NCI-H1436 (cell line): Measurements from ENCODE around the gene ITPR1.
"Not testable (repeated sequence)": the region's sequence is repeated elsewhere in the genome, so short reads cannot be mapped to it uniquely, and the experiment has no call there.

Source experiments
- DNase-seq: peaks from one replicate; lab custom pipeline; 2025; lab: John Stamatoyannopoulos, UW

Gene ITPR1

DNA sequence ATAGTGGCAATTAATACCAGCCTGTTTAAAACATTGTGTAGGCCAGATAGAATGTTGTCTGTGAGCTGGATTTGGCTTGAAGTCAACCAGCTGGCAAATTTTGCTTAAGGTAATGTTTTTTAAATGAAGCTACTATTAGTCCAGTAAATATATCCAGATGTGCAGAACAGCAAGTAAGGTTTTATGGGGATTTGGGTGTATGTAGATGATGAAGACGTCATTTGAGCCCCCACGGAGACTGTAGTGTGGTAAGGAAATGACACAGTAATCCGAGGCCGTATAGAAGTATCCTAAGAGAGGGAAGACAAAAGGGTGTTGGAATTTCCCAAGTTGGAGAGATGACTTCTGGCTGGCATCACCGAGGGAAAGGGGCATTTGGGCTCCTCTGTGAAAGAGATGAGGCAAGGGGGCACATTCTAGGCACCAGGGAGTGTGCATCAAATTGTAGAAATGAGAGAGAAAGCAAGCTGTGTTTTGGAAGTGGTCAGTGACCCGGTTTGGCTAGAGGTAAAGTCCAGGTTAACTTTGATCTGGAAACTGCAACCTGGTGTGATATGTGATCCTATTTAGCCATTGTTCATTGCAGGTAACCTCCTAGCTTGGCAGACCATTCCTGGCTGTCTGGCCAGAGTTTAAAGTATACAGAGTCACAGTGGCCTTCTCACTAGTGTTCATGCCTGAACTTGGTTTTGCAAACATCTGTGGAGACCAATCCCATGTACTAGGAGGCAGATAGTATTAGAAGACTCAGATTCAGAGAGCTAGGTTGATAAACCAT, 104.2 kb downstream of the ITPR1 start:
- no peak for DNase-seq

DNA sequence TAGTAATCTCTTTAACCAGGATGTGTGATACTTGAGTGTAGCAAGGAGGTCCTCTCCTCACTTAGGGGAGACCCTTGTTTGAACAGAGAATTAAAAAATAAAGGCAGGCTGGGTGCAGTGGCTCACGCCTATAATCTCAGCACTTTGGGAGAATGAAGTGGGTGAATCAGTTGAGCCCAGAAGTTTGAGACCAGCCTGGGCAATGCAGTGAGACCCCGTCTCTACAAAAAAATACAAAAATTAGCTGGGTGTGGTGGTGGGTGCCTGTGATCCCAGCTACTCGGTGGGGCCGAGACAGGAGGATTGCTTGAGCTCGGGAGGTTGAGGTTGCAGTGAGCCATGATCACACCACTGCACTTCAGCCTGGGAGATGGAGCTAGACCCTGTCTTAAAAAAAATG, 105.1 kb downstream of the ITPR1 start:
- DNase-seq = not testable (repeated sequence)

DNA sequence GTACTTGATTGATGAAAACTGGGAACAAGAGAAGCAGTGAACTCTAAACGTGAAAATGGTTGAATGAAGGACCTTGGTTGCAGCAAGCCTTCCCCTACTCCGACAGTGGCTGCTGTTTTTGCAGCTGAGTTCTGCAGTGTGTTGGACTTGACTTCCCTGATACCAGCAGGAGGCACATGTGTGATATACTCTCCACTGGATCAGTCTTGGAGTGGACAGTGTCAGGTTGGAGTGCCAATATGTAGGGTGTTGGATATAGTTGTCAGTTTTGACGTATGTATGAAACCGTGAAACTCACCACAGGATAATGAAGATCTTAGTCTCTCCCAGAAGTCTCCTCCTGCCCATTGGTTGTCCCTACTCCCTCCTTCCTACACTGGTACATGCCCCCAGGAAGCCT, 106.5 kb downstream of the ITPR1 start:
- DNase-seq = no peak

DNA sequence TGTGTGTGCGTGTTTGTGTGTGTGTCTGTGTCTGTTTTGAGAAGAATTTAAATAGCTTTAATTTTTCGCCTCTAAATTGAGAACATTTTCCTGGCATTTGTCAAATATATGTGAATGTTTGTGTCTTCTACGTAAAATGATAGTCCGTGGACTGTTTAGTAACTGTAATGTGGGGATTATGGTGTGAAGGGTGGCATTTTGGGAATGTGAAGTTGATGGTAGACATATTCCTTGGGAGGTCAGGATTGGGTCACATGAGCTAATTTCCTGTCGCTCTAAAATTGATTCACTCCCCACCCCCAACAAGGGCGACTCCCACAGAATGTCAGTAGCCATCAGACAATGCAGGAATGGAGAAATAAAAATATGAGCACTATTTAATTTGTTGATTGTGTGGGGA, 107.3 kb downstream of the ITPR1 start:
- no peak for DNase-seq

DNA sequence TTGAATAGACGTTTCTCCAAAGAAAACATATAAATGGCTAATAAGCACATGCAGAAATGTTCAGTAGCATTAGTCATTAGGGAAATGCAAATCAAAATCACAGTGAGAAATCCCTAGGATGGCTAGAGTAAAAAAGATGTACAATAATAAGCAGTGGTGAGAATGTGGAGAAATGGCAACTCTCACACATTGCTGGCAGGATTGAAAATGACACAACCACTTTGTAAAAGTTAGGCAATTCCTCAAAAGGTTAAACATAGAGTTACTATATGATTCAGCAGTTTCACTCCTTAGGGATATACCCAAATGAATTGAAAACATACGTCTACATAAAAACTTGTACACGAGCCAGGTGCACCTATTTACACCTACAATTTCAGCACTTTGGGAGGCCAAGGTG, 108.7 kb downstream of the ITPR1 start:
- DNase-seq = no peak

DNA sequence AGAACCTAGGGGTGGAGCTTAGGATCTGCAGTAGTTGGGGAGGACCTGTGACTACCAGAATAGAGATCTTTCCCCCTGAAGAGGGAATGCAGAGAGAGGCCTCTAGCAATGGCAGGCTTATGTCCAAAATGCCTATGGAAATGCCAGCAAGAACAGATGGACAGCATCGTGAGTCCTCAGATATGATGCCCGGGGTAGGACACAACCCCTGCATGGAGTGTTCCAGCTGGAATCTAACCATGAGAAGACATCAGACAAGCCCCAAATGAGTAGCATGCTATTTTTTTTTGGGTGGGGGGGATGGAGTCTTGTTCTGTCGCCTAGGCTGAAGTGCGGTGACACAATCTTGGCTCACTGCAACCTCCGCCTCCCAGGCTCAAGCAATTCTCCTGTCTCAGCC, 111.5 kb downstream of the ITPR1 start:
- DNase-seq = no peak

DNA sequence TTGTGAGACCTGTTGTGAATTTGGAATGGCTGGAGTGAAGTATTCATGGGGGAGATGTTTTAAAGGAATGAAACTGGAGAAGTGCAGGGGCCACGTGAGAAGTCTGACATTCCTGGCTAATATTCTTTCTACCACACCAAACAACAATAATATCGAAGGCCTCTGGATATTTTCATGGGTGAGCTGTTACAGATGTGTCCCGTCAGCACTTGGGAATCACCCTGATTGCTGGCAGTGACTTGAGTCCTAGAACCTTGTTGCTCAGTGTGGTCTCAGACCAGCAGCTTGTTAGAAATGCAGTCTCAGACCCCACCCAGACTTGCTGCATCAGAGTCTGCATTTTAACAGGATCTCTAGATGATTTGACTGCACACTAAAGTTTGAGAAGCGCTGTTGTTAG, 113.8 kb downstream of the ITPR1 start:
- no peak for DNase-seq

DNA sequence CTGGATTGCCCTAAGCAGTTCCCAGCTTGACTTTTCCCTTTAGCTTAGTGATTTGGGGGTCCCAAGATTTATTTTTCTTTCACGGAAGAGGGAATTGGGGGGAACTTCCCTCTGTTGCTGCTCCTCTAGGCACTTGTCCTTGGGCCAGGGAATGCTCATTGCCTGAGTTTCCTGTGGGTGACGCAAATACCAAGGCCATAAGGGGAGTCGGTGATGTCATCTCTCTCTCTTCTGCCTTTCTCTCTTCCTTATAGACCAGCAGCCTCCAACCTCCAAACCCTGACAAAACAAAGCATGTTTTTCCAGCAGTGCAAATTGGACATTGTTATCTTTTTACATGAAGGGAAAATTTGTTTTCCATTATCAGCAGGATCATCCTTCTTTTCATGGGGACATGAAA, 120.2 kb downstream of the ITPR1 start:
- DNase-seq = no peak

DNA sequence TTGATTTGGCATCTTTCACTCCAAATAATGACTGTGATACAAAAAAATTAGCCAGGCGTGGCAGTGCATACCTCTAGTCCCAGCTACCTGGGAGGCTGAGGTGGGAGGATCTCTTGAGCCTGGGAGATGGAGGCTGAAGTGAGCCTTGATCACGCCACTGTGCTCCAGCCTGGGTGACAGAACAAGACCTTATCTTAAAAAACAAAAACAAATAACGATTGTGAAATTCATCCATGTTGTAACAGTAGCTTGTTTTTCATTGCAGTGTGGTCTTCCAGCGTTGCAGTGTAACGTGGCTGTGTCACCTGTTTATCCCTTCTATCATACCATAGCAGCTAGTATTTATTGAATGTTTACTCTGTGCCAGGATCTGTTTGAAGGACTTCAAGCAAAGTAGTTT, 120.9 kb downstream of the ITPR1 start:
- no peak for DNase-seq

DNA sequence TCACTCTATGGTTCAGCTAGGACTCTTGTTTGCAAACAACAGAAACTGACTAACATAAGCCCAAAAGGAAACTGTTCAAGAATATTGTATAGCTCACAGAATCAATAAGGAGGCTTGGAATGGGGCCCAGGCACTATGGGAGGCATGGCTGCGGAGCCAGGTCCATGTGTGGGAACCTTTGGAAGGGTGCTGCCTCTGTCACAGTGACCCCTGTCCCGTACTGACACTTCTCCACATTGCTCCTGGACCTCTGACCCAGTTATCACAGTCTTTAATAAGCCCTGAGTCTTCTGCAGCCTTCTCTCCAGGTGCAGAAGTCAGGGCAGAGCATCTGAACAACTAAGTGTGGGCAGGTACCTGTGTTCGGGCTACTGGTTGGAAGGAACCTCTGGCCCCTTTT, 121.8 kb downstream of the ITPR1 start:
- DNase-seq = no peak

DNA sequence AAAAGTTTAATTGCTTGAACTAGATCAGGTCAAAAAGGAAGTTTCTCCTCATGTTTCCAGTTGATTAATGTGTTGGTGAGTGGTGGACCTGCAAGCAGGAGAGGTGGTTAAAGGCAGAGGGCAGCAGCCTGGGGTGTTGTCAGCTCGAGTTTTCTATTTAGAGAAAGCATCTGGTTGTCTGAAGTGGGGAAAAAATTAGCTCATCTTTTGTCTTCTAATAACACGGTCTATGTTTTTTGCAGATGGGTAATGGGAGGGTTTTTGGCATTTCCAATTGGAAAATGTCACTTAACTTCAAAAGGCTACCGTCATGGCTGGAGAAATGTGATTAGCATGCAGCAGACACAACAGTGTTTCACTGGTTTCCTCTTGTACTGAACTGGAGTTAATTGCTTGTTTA, 122.6 kb downstream of the ITPR1 start:
- DNase-seq = no peak

DNA sequence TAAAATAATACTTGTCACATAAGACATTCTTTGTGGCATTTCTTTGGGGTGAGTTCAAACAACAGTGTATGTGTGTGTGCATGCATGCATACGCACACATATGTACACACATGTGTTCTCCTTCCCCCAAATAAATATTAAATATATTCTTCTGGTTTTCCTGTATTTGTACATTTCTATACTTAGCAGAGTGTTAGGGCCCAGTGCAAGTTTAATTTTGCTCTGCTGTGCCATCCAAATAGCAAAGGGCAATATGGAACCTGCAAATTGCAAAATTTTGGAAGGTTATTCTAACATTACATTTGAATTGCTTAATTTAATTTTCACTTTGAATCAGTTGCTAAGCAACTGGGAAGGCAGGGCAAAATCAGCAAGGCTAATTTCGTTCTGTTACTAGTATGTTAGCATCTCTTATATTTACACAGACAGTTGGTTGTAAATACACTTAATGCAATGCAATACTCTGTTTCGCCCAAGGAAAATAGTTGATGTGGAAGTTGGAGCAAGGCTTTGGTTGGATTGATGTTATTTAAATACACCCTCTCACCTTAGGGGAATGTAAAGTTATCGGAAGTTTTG, 130.4 kb downstream of the ITPR1 start:
- no peak for DNase-seq

DNA sequence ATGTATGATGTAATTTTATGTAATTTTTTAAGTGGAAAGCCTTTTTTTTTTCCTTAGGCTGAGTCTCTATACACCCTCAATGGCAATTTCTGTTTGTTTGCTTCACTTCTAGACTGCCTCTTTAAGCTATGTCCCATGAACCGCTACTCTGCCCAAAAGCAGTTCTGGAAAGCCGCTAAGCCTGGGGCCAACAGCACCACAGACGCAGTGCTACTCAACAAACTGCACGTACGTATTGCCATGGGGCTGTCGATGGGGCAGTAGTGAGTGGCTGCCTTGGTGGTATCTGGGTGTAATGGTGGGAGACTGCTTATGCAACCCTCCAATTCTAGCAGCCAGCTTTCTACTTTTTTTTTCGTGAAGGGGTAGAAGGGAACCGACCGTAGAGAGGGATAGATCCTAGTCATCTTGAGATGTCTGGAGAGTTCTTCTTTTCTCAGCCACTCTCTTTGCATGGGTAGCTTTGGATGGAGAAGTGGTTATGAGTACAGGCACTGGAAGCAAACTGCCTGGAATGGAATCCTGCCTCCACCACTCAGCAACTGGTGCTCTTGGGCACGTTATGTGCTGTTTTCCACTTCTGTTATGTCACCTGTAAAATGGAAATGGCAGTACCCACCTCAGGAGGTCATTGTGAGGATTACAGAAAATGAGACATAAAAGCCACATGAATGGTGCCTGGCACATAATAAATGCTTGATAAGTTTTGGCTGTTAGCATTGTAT, 134.7 kb downstream of the ITPR1 start:
- DNase-seq = no peak

DNA sequence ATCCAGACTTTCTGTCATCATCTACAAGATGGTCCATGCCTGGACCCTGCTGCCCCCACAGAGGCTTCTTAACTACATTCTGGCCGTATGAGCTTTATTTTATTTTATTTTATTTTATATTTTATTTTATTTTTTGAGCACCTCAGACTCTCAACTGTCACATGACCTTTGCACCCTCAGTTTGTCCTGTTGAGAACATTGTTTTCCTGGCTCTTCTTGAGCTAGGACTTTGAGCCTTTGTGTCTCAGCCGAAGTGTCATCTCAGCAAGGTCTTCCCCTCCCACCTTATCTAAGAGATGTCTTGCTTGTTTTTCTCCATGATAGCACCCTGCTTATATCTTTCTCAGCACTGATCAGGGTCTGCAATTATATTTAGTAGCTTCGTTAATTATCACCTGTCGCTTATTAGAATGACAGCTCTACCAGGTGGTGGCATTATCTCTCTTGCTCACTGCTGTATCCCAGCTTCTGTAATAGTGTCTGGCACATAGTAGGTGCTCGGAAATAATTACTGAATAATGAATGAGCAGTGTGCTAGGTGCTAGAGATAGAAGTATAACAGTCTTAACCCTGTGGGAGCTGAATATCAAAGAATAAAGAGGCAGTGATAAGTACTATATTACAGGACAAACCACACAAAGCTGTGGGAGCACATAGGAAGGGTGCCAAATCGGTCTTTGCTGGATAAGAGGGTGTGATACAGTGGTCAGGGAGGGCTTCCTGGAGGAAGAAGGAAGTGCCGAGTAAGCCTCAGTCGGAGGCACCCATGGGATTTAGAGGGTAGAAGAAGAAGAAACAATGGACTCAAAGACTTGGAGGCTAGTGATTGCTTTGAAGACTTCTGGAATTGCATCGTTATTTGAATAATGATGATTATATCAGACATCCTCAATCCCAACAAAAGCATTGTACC, 136.2 kb downstream of the ITPR1 start:
- no peak for DNase-seq

DNA sequence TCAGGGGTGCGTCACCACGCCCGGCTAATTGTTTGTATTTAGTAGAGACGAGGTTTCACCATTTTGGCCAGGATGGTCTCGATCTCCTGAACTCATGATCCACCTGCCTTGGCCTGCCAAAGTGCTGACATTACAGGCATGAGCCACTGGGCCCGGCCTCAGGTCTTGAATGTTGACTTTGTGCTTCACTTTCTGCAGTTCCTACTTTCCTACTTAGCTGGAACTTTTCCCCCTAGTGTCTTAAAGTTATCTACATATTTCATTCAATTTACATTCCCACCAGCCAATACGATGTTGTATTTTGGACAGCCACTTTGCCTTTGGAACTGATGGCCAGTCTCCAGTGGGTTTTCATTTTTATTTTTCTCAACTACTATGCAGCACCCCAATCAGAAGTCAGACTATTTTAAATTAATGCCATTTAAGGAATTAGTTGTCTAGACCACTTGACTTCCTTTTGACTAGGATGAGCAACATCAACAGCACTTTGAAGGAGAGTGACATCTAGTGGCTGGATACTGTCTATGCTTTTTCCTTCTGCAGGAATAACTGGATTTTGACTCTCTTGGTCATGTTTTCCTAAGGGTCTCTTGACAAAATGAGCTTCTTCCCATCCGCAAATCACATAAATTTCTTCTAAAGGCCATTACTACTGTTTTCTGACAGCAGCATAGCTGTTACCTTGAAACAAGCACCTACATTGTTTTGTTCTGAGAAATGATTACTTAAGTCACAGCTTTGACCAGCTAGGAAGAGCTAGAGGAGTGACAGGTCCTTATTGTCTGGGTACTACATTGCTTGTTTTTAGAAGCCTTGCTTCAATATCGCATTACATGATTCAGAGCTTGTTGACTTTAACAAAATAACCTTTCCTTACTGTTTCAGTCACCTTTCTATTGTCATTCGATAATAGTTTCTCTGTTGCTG, 140.2 kb downstream of the ITPR1 start:
- DNase-seq = no peak

DNA sequence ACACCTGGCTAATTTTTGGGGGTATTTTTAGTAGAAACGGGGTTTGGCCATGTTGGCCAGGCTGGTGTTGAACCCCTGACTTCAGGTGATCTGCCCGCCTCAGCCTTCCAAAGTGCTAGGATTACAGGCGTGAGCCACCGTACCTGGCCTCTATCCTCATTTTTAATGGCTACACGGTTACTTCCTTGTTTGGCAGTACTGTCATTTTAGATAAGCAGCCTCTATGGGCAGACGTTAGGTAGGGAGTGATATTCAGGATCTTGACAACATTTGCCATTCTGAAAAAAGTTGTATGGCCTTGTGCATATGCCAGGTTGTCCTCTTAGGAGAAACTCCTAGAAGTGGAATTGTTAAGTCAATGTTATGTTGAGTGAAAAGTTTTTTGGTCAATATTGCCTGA, 141.7 kb downstream of the ITPR1 start:
- no peak for DNase-seq

DNA sequence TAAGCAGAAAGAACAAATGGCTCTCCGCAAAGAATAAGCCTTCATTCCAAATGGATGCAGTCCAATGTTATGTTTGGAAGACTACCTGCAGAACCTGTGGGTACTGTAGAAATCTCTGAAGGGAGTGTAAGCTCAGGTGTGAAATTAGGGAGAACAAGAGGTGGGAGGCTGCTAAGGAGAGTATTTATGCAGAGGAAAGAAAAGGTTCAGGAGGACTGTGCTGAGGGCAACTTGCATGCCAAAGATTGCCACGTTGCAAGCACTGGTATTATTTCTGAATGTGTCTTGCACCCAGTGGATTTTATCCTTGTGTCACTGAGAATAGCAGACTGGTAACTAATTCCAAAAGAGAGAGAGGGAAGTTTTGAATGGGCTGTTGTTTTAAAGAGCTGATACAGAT, 144.1 kb downstream of the ITPR1 start:
- DNase-seq = no peak

DNA sequence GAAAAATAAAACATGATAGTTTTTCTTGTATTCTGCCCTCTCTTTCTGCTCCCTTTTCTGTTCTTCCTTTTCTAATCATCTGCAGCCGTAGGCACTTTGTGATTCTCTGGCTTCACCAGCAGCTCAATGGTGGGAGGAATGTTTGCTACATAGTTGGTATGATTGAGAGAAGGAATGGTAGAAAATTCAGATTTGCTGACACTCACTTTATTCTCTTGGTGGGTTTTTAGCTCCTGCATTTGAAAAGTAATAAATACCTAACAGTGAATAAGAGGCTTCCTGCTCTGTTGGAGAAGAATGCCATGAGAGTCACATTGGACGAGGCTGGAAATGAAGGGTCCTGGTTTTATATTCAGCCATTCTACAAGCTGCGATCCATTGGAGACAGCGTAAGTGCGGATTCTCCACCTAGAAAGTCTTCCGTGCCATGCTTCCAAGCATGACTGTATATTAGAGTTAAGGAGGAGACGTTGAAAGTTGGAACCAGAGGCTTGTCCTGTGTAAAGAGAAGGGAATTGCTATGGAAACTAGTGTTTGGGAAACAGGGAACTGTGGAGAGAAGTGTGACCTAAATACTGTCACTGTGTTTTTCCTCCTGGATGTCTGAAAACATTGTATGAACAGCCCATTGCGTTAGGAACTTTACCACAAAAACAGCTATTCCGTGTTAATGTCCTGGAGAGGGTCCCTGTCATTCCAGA, 148.9 kb downstream of the ITPR1 start:
- DNase-seq = no peak

DNA sequence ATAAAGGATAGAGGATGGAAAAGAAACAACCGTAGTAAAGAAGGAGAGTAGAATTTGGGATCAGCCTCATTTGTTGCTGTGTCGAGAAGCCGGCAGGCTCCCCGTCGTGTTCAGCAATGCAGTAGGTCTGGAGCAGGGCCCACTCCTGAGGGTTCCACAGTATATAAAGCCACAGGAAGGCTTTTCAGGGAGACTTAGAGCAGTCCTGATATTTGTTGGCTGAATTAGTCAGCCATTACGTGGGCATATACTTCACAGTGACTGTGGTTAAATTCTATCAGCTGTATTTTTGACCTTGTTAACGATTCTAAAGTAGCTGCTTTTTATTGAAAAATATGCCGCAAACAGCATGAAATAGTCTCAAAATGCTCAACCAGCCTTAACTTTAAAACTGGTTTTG, 149.5 kb downstream of the ITPR1 start:
- DNase-seq = no peak

DNA sequence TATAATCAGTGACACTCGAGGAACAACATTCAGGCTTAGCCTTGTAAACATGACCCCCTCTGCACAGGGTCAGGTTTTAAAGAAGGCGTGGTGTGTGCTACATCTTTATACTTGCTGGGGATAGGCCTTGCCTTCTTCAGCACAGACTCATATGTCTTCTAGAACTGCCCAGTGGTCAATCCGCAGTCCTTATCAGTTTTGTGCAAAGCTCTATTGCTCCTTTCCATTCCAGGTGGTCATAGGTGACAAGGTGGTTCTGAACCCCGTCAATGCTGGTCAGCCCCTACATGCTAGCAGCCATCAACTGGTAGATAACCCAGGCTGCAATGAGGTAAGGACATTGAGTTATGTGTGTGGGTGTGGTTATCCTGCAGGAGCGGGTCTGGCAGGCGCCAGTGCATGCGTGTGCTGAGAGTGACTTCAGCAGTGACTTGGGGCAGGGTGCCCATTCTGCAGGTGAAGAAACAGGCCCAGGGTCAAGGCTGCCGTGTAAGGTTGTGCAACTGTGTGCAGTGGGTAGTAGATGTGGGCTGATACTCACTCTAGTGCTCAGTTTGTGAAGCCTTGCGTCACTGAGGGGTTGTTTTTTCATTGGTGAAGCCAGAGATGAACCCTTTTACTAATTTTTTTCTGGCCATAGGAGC, 150.9 kb downstream of the ITPR1 start:
- DNase-seq = no peak
